Ramos (cell line): Measurements from ENCODE around the gene NIPSNAP3A.
"Not testable (repeated sequence)": the region's sequence is repeated elsewhere in the genome, so short reads cannot be mapped to it uniquely, and the experiment has no call there.

Experiments
- in situ Hi-C: fragments of 300-500 bp; cut with MboI; formaldehyde crosslinking; loops from one replicate; pipeline ENCODE4 v1.14.3; 2022; ENCODE audit warnings: low sequenced_read_pairs; ENCODE audit not compliant: unreplicated experiment

NIPSNAP3A gene

DNA sequence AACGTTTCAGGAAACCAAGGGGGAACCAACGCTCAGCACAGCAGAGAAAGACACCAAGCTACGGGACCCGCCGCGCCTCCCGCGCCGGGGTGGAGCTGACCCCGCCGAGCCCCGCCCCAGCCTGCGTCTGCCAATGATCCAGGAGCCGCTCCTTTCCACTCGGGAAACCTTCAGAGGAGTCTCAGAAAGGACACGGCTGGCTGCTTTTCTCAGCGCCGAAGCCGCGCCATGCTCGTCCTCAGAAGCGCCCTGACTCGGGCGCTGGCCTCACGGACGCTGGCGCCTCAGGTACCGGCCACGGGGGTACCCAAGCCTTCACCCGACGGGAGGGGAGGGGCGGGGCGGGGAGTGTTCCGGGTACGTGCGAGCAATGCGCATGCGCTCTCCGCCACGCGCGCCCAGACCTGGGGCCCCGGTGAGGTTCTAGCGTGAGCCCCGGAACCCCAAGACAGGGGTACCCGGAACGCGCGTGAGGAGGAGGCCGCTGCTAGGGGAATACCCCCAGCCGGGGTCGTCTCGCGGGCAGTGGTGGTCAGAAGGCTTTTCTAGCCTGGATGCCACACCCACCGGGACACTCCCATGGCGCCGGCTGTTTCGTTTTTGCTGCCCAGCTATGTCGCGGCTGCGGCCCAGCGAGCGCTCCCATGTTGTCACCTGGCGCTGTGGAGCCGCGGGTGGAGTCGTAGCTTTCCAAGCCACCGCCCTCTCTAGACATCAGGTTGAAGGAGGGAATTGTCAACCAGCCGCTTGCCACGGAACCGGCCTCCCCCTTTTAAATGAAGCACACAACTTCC is at the start of gene NIPSNAP3A:
Gene NIPSNAP3A, plus strand, starts transcription at position 119 of the 794 bp plus-strand sequence. Its CDS starts 110 bp downstream, at position 229.
- in situ Hi-C loops = no loop called here

DNA sequence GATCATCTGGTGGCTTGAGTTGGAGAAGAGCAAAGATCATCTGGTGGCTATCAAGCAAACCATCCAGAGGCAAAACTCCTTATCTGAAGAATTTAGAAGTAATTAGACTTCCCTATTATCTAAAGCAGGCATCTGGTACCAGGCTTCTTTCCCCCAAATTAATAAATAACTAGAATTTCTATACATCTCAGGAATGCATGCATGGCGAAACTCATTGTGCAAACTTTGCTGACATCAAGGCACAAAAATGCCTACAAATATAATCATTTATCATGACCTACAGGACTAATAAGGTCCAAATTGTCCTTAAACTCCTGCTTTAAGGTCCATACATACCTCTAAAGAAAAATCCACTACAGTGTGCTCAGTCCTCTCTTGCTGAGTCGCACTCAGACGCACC is 47.2 kb upstream of the NIPSNAP3A start:
- in situ Hi-C loops = no loop called here

GRCh38 chr9:104708737-104709136 is 38.7 kb upstream of the NIPSNAP3A start:
- in situ Hi-C loops = not testable (repeated sequence)

- in situ Hi-C loops = no loop called here
Observed at GRCh38 chr9:104711604-104712003, 35.9 kb upstream of the NIPSNAP3A start.

GRCh38 chr9:104725014-104725413 is 22.5 kb upstream of the NIPSNAP3A start:
- in situ Hi-C loops = no loop called here

DNA sequence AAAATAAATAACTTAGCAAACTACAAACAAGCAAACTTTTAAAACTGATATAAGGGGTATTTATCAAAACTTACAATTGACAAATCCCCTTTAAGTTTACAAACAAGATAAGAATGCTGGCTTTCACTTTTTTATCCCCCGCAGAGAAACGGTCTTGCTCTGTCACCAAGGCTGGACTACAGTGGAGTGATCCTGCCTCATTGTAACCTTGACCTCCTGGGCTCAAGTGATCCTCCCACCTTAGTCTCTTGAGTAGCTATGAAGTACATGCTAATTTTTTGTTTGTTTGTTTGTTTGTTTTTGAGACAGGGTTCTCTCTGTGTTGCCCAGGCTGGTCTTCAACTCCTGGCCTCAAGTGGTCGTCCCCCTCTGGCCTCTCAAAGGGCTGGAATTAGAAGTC is 9.0 kb upstream of the NIPSNAP3A start:
- in situ Hi-C loops = no loop called here

DNA sequence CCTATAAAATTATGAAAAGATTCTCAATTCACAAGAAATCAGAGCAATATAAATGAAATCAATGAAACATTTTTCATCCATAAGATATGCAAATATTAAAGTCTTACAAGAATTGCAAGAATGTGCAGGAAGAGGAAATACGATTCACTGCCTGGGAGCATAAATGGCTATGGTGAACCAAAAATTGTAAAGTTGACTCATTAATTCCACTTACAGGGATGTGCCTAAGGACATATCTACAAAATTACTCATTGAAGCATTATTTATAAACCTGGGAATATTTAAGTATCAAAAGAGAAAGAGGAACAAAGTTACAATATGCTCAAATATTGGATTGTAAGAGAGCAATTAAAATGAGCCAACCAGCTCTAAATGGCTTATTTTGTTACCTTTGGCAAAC is 6.9 kb upstream of the NIPSNAP3A start:
- in situ Hi-C loops = no loop called here

DNA sequence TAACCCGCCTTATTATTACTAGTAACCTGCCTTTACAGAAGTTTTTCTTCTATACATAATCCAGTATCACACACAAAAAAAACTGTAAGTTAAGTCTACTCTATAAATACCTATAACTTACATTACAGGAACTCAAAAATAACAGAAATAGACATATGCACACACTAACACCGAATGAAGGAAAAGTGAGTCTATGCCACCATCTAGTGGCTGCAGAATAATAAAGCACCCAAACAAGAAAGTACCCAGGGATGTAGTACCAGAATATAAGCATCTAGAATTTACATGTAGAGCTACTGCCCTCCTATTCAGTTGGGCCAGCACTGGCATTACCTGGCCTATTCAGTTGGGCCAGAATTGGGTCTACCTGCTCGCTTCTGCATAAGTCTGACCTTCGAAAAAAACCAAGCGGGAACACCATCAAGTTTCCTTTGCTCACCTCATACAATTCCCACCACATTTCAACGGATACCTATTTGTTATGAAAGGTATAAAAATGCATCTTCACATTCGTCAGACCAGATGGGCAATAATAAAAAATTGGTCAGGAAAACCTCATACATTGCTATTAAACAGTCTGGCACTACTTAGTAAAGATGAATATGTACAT is 4.0 kb upstream of the NIPSNAP3A start:
- in situ Hi-C loops = no loop called here

DNA sequence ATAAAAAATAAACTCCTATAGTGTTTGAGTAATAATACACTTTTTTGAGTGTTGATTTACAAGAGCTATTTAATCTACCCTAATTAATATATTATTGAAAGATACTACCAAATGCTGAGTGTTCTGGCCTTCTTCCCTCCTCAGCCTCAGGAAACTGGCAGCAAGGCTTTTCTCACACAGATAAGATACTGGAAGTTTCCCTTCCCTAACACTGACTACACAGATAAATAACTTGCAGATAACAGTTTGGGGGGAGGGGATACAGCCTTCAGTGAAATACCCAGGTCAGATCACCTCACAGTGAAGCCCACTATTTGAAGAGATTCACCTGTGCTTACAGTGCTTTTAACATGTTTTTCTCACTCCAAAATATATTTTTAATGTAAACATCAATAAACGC is 1.6 kb upstream of the NIPSNAP3A start:
- in situ Hi-C loops = no loop called here

- in situ Hi-C loops = no loop called here
Observed at GRCh38 chr9:104746285-104746684, 1.2 kb upstream of the NIPSNAP3A start.

- in situ Hi-C loops = no loop called here
Observed at GRCh38 chr9:104746798-104747197, 685 bp upstream of the NIPSNAP3A start.

DNA sequence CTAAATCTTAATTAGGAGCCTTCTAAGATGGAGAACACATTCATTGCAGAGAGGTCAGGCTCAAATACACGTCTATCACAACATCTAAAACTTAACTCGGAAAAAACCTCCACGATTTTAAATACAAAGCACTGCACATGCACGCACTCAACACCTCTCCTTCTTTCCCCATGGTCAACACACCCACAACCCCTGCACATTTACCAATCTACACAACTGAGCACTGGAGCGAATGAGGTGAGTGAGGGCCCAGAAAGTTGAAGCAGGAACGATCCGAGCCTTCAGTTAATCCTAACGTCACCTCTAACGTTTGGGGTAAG is 278 bp upstream of the NIPSNAP3A start:
- in situ Hi-C loops = no loop called here

GRCh38 chr9:104748359-104749031 is 1.0 kb downstream of the NIPSNAP3A start:
- in situ Hi-C loops = no loop called here

DNA sequence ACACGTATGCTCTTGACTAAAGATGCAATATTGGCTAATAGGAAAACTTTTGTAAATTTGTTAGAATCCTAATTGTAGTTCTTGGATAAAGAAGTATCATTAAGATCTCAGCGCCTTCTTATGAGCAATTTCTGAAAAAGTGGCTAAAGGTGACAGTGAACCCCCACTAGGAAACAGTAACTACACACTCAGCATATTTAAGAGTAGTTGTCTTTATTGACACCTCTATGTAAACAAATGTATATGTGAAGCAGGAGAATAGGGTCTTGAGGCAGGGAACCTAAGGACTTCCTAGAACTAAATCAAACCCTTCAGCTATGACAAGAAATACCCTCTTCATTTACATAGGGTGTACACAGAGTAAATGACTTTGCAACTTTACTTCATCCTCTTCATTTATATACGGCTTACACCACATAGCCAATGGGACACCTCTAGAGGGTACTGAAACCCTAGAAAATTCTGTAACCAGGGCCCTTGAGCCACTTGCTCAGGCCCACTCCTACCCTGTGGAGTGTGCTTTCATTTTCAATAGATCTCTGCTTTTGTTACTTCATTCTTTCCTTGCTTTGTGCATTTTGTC is 2.8 kb downstream of the NIPSNAP3A start:
- in situ Hi-C loops = no loop called here

DNA sequence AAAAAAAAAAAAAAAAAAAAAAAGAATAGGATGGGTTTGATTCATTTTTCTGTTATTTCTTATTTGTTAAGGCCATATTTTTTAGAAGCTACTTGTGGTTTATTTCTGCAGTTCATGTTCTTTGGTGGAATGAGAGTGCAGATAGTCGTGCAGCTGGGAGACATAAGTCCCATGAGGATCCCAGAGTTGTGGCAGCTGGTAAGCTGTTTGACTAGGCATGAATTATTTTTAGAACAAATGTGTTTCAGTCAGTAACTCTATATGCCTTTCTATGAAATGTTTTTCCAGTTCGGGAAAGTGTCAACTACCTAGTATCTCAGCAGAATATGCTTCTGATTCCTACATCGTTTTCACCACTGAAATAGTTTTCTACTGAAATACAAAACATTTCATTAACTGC is 11.5 kb downstream of the NIPSNAP3A start:
- in situ Hi-C loops = no loop called here

GRCh38 chr9:104765138-104765537 is 17.7 kb downstream of the NIPSNAP3A start:
- in situ Hi-C loops = loop anchor here (10.0 kb wide), 1 partner anchor 490 kb away; no protein-coding TSS in a partner anchor

- in situ Hi-C loops = loop anchor here (10.0 kb wide), 1 partner anchor 489 kb away; no protein-coding TSS in a partner anchor
Observed at GRCh38 chr9:104766025-104766424, 18.5 kb downstream of the NIPSNAP3A start.

DNA sequence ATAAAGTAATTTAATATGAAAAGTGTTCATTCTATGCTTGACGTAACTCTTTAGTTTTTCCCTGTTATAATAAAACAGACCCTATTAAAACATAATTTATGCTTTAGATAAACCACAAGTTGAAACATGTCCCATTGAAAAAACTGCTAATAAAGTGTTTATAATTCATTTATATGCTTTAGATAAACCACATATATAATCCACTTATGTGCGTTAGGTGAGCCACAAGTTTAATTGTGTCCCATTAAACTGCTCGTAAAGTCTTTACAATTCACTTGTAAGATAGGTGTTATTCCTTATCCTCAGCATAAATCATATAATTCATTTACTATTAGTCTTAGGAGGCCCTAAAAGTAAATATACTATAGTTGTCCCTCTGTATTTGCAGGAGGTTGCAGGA is 20.0 kb downstream of the NIPSNAP3A start:
- in situ Hi-C loops = loop anchor here (10.0 kb wide), 1 partner anchor 487 kb away; no protein-coding TSS in a partner anchor

DNA sequence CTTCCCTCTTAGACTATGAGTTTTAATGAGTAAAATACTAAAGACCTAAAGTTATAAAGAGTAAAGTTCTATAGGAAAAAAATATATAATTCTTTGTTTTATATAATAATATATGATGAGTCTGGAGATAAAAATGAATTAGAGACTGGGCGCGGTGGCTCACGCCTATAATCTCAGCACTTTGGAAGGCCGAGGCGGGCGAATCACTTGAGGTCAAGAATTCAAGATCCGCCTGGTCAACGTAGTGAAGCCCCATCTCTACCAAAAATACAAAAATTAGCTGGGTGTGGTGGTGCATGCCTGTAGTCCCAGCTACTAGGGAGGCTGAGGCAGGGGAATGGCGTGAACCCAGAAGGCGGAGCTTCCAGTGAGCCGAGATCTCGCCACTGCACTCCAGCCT is 21.5 kb downstream of the NIPSNAP3A start:
- in situ Hi-C loops = loop anchor here (10.0 kb wide), 1 partner anchor 486 kb away; no protein-coding TSS in a partner anchor

GRCh38 chr9:104769655-104770054 is 22.2 kb downstream of the NIPSNAP3A start:
- in situ Hi-C loops = loop anchor here (10.0 kb wide), 2 partner anchors 485 to 645 kb away; no protein-coding TSS in a partner anchor
